Stimulated activated CD4-positive, alpha-beta T cell treated with anti-CD3 and anti-CD28 coated beads, Interleukin-12 subunit alpha, Interleukin-12 subunit beta, amount 100 ng/mL, for 24 hours (primary cell): ENCODE measurements around the gene CLP1.
"Not testable (repeated sequence)": the region's sequence is repeated elsewhere in the genome, so short reads cannot be mapped to it uniquely, and the experiment has no call there.

Source experiments
- DNase-seq, 2 experiments: peaks; one replicate each; pipeline ENCODE4 v3.0.0-alpha.2; 2020; ENCODE audit warnings: low read depth in 2 of 2

CLP1 gene

DNA sequence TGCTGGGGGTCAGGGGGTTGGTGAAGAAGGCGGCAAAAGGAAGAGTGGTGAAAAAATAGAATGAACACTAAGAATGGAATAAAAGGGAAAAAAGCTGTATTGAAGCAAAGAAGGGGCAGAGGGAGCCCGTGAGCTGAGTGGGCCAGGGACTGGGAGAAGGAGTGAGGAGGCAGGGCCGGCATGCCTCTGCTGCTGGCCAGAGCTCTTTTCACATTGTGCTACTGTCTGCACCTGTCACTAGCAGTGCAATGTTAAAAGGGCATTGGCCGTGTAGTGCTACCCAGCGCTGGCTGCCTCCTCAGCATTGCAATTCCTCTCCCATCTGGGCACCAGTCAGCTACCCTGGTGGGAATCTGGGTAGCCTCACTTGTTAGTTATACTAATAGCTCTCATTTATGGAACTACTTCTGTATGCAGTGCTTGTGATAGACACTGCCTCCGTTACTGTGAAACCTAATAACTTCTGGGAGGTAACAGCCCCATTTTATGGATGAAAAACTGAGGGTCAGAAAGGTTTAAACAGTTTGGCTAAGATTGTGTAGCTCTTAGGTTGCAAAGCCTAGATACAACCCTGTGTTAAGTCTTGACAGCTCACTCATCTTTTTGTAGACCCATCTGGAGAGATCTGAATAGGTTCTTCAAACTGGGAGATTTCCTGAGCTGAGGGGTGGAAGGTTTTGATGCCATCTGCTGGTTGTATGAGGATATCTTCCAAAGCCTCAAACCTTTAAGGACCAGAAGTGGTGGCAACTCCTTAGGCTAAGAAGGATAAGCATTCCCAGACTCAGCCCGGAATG is 16.4 kb upstream of the CLP1 start:
- no peak for DNase-seq

GRCh38 chr11:57643802-57644201 is 13.8 kb upstream of the CLP1 start:
- no peak for DNase-seq

DNA sequence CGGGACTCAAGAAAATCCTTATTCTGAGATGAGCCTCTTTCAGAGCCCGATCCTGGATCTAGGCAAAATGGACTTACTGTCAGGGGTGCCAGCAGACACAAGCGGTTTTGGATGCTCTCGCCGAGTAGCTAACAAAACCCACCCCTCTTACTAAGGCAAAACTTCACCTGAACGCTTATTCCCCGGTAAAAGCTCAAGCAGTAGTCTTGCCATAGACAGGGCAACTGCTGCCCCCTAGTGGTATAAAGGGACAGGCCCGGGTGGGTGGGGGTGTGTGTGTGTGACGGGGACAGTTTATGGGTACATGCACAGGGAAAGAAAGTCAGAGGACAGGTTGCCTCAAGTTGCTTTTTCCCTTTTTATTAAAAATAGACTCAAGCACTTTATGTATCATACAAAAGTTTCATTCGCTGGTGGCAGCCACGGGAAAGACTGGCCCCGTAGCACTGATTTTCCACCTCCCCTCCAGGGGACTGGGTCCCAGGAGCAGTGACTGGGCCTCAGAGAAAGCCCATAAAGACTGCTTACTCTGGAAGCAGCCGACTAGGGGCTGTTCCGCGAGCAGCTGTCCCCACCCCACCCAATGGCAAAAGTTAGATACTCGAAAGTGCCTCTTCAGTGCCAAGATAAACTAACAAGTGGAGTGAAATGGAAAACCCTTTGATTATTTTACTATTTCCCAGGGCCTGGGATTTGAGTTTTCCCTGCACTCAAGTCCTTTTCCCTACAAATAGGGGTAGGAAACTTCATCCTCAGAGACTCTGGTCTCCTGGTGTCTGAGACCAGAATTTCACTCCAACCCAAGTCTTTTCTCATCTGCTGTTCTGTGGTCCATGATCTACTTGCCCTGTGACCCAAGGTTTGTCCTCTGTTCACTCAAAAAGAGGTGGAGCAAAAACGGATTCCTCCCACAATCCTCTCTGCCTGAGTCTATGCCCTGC is 12.5 kb upstream of the CLP1 start:
- DNase-seq: peak; percentile 67 to 86

- DNase-seq: no peak
Observed at GRCh38 chr11:57645689-57646085, 11.9 kb upstream of the CLP1 start.

GRCh38 chr11:57646194-57646798 is 11.3 kb upstream of the CLP1 start:
- no peak for DNase-seq

GRCh38 chr11:57646799-57647303 is 10.7 kb upstream of the CLP1 start:
- no peak for DNase-seq

GRCh38 chr11:57647372-57647771 is 10.2 kb upstream of the CLP1 start:
- DNase-seq: no peak

GRCh38 chr11:57647960-57648800 is 9.4 kb upstream of the CLP1 start:
- DNase-seq: no peak

DNA sequence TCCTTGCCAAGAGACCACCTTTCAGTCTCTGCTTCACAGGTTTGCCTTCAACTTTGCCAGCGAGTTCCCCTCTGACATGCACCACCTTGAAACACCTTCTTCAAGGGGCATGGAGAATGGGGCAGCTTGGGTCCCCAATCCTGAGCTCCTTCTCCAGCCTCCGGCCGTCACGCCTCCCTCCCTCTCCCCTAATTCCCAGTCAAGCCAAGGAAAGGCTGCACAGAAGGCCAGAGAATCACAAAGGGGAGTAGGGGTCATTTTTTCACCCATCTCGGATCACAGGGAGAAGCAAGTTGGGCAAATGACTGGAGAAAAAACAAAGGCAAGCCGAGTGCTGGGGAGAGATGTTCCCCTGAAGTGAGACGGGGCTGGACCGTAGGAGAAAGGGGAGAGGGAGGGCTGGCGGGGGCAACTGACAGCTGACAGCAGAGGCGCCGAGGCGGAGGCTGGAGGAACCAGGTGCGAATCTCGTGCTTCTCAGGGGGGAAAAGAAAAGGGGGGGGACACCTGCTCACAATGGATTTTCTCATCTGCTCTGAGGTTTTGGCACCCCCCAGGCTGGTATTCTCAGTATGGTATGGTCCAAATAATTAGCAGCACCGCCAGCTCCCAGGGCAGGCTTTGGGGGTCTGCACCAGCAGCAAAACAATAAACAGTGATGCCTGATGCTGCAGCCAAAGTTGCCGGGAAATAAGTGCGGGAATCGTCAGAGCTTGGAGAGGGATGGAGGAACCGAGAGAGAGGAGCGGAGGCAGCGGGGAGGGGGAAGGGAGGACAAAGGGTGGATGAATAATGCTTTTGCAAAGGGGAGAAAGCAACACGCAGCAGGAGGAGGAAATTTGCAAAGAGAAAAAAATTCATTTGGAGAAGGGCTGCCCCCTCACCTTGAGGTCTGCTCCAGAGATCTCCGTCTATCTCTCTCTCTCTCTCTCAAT is 8.5 kb upstream of the CLP1 start:
- no peak for DNase-seq

DNA sequence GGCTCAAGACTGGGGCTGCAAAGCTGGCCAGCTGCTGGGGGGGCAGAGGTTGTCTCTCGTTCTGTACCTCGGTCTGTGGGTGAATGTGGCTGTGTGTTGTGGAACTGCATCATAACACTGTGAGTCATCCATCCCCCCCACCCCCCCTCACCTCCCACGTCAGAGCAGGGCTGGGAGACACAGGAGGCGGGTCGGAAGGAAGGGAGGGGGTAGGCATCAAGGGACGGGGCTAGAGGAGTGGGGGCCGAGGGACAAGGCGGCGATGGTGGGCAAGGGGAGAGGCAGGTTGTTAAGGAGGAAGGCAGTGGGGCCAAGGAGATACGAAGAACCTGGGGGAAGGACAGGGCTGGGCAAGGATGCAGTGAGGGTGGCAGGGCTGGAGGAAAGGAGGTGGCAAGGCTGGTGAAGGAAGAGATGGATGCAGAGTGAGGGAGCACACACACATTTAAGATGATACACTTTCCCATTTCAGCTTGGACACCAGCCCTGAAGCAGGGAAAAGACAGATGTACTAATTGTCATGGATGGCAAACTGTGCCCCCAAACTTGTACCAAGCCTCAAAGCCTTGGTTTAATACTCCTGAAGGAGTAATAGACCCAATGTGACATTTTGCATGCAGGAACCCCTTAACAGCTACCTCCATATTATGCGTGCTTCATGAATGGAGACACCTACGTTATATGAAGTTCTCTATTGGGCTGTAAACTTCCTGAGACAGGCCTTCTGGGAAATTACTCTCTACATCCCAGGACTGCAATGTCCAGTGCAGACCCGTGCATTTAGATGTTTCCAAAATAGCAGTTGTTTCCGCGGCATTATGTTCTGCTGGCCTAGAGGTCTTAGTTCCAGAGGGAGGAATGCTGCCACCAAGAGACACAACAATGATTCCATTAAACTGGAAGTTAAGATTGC is 7.5 kb upstream of the CLP1 start, which contains the start of gene YPEL4:
YPEL4 (minus strand) TSS at position 87 of the 913 bp plus-strand sequence. CDS start 2,805 bp downstream, outside the sequence.
- DNase-seq: peak; percentile 17 to 24

- DNase-seq: no peak
Observed at GRCh38 chr11:57650739-57651090, 6.8 kb upstream of the CLP1 start.

DNA sequence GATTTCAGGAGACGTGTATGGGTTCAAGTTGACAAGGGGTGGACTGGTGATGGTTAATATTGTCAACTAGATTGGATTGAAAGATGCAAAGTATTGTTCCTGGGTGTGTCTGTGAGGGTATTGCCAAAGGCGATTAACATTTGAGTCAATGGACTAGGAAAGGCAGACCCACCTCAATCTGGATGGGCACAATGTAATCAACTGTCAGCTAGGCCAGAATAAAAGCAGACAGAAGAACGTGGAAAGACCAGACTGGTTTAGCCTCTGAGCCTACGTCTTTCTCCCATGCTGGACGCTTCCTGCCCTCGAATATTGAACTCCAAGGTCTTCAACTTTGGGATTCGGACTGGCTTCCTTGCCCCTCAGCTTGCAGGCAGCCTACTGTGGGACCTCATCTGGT is 6.2 kb upstream of the CLP1 start:
- DNase-seq: no peak

DNA sequence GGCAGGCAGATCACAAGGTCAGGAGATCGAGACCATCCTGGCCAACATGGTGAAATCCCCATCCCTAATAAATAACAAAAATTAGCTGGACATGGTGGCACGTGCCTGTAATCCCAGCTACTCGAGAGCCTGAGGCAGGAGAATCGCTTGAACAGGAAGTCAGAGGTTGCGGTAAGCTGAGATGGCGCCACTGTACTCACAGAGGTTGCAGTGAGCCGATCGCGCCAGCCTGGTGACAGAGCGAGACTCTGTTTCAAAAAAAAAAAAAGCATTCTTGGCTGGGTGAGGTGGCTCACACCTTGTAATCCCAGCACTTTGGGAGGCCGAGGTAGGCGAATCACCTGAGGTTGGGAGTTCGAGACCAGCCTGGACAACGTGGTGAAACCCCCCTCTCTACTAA is 5.3 kb upstream of the CLP1 start:
- DNase-seq: not testable (repeated sequence)

- DNase-seq: no peak
Observed at GRCh38 chr11:57652662-57653061, 4.9 kb upstream of the CLP1 start.

DNA sequence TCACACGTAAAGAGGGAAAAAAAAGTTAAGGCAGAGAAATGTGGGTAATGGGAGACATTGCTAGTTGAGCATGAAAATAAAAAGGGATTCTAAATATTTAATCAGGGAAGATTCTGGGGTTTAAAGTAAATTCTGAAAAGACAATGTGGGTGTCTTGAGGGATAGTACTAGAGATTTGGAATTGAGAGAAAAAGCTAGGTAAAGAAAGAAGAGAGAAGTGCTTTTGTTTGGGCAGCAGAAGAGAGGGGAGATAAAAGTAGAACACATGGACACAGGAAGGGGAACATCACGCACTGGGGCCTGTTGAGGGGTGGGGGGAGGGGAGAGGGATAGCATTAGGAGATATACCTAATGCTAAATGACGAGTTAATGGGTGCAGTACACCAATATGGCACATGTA is 4.4 kb upstream of the CLP1 start:
- DNase-seq: no peak

- no peak for DNase-seq
Observed at GRCh38 chr11:57656885-57657193, 723 bp upstream of the CLP1 start.

DNA sequence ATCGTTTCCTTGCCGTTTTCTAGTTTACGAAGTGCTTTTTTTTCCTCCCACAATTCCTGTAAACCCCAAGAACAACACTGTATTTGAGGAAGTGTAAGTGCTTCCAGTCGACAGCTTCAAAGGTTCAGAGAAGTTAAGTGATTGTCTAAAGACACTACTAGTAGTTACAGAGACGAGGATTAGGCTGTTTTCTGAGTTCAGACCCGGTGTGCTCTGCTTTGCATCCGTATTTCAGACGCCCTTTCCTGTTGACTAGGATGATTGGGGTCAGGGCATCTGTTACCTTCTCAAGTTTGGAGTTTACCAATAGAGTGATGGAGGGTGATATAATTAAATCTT is 430 bp downstream of the CLP1 start:
- no peak for DNase-seq

- DNase-seq: no peak
Observed at GRCh38 chr11:57659669-57660068, 2.1 kb downstream of the CLP1 start.

GRCh38 chr11:57662893-57663292 is 5.3 kb downstream of the CLP1 start:
- no peak for DNase-seq
